Measurements from ENCODE around the gene NPAS1.

NPAS1 gene

DNA sequence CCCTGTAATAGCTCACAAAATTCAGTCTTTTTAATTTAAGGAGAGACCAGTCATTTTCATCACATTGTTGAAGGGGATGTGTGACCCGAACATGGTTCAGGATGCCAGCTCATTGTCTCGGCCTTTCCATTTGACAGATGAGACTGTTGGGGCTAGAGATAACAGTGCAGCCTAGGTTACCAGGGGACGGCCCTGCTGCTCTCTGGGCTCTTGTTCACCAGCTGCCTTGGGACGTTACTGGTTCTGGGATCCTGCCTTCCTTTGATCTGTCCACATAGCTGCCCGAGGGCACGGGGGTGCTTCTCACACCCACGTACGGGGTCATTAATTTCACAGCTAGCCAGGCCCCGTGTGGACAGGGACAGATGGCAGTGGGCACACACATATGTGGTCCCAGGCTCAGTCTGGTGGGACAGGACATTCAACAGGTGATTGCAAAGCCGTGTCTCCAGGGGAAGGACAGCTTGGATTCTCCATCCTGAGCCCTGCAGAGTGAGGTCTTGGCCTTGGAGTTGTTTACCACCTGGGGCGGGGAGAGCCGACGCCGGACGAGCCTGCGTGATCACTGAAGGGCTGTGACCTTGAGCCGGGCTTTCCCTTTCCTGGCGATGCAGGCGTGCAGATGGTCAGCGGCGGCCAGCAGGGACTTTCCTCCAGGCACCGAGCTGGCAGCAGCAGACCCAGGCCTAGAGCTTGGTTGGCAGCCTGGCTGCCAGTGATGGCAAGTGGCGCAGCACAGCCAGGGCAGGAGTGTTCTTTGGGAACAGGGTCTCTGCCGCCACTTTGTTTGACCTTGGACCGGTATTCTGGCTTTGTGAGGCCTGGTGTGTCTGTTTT lies 26.7 kb upstream of the NPAS1 start:
- H3K4me3 ChIP-seq (ENCODE audit: low read length), result no peak overlapping the region
- TF ChIP-seq, protein P1, sequence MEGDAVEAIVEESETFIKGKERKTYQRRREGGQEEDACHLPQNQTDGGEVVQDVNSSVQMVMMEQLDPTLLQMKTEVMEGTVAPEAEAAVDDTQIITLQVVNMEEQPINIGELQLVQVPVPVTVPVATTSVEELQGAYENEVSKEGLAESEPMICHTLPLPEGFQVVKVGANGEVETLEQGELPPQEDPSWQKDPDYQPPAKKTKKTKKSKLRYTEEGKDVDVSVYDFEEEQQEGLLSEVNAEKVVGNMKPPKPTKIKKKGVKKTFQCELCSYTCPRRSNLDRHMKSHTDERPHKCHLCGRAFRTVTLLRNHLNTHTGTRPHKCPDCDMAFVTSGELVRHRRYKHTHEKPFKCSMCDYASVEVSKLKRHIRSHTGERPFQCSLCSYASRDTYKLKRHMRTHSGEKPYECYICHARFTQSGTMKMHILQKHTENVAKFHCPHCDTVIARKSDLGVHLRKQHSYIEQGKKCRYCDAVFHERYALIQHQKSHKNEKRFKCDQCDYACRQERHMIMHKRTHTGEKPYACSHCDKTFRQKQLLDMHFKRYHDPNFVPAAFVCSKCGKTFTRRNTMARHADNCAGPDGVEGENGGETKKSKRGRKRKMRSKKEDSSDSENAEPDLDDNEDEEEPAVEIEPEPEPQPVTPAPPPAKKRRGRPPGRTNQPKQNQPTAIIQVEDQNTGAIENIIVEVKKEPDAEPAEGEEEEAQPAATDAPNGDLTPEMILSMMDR (IDR thresholded peaks at IDR 0.05; ENCODE audit: insufficient read depth, low read depth, low read length, missing control alignments), result no peak
- DNase-seq (ENCODE audit: low read depth), result no peak

DNA sequence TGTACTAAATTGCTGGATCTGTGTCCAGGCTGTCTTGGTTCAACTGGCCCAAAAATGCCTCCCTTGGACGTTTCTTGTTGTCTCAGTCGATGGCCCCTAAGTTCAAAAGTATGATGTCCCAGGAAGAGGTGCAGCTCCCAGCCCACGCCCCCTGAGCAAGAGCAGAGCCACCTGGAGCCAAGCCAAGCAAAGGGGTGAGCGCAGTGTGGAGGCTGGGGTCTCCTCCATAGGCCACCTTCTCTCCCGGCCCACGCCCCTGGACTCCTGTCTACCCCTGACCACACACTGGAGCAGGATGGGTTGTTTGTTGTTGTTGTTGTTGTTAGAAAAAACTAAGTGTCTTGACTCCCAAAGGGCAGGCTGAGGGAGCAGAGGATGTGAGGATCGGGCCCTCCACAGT lies 26.0 kb upstream of the NPAS1 start:
- H3K4me3 ChIP-seq (ENCODE audit: low read length), result no peak overlapping the region
- TF ChIP-seq, protein P1 (IDR thresholded peaks at IDR 0.05; ENCODE audit: insufficient read depth, low read depth, low read length, missing control alignments), result no peak
- DNase-seq (ENCODE audit: low read depth), result no peak

GRCh38 chr19:46994141-46994686 lies 25.4 kb upstream of the NPAS1 start:
- TF ChIP-seq, protein P1 (IDR thresholded peaks at IDR 0.05; ENCODE audit: insufficient read depth, low read depth, low read length, missing control alignments), result no peak
- H3K4me3 ChIP-seq (ENCODE audit: low read length), result no peak overlapping the region
- no peak for DNase-seq (ENCODE audit: low read depth)

GRCh38 chr19:46995492-46995891 lies 24.1 kb upstream of the NPAS1 start:
- TF ChIP-seq, protein P1 (IDR thresholded peaks at IDR 0.05; ENCODE audit: insufficient read depth, low read depth, low read length, missing control alignments), result no peak
- H3K4me3 ChIP-seq (ENCODE audit: low read length), result no peak overlapping the region
- DNase-seq (ENCODE audit: low read depth), result no peak

GRCh38 chr19:46998445-46999125 lies 21.1 kb upstream of the NPAS1 start:
- no peak overlapping the region for H3K4me3 ChIP-seq (ENCODE audit: low read length)
- no peak for DNase-seq (ENCODE audit: low read depth)
- TF ChIP-seq, protein P1 (IDR thresholded peaks at IDR 0.05; ENCODE audit: insufficient read depth, low read depth, low read length, missing control alignments), result no peak

DNA sequence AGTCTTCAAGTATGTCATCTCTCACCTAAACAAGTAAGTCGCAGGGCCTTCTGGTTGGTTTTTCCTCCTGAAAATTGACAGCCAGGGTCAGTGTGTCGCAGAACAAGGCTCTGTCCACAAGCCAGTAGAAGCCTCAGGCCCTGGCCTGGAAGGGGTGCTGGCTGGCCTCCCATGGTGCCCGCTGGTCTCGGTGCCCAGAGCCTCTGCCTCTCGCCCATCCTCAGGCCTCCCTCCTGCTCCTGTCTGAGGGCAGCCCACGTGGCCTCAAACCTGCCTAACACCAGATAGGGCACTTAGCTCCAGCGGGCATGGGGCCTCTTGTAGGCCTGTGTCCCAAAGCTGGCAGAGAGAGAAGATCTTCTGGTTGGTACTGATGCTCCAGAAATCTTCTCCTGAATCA lies 20.3 kb upstream of the NPAS1 start:
- no peak overlapping the region for H3K4me3 ChIP-seq (ENCODE audit: low read length)
- no peak for DNase-seq (ENCODE audit: low read depth)
- TF ChIP-seq, protein P1 (IDR thresholded peaks at IDR 0.05; ENCODE audit: insufficient read depth, low read depth, low read length, missing control alignments), result no peak
